Cardiac muscle cell (in vitro differentiated cells and primary cell): ENCODE measurements around the gene SHPK. TPM values are rescaled to one million over a fixed set of nuclear protein-coding genes. Genes with fewer than 3 reads are reported as not detected.

ENCODE experiments used
- DNase-seq, 2 donors: peaks; one replicate each; pipeline versions ENCODE4 v3.0.0 to v3.0.0-alpha.2; 2010 to 2017; ENCODE audit warnings: low read depth in 1 of 2, low spot score in 1 of 2
- H3K27ac ChIP-seq: fragments of 200-600 bp; sonication (generic); 2 replicates; pipeline ENCODE4 v1.5.1; 2016
- H3K27me3 ChIP-seq: fragments of 200-600 bp; sonication (generic); 2 replicates; pipeline ENCODE4 v1.6.0; 2016; ENCODE audit warnings: control low read depth
- H3K36me3 ChIP-seq: fragments of 200-600 bp; sonication (generic); 2 replicates; pipeline ENCODE4 v1.5.1; 2016; ENCODE audit warnings: control low read depth
- H3K4me1 ChIP-seq: fragments of 200-600 bp; sonication (generic); 2 replicates; pipeline ENCODE4 v1.8.1; 2017; ENCODE audit warnings: low read depth, mild to moderate bottlenecking, mixed run types
- H3K4me3 ChIP-seq: fragments of 200-600 bp; sonication (generic); 2 replicates; pipeline ENCODE4 v1.5.1; 2016; ENCODE audit warnings: mild to moderate bottlenecking
- H3K9me3 ChIP-seq: fragments of 200-600 bp; sonication (generic); 2 replicates; pipeline ENCODE4 v1.5.1; 2017; ENCODE audit warnings: low read depth, mild to moderate bottlenecking, control low read depth
- CTCF ChIP-seq: IDR thresholded peaks from 2 replicates; pipeline ENCODE4 v1.5.1; 2012; ENCODE audit warnings: low read depth, mild to moderate bottlenecking, low read length
- polyA plus RNA-seq: library from polyadenylated mRNA; unstranded; fragments of >200 nt; fragmentation: Nextera tagmentation; extraction: Ambion mirVana; gene quantifications from 2 replicates; pipeline ENCODE4 v1.2.1, GENCODE V29; 2016
- total RNA-seq: library from RNA; depleted of rRNA; stranded (reverse); fragments of >200 nt; gene quantifications from 2 replicates; pipeline ENCODE4 v1.2.3, GENCODE V29; 2016

The SHPK gene
- total and polyA plus RNA-seq, 2 experiments from 2014 or later, result 3.6 to 8.8 TPM

DNA sequence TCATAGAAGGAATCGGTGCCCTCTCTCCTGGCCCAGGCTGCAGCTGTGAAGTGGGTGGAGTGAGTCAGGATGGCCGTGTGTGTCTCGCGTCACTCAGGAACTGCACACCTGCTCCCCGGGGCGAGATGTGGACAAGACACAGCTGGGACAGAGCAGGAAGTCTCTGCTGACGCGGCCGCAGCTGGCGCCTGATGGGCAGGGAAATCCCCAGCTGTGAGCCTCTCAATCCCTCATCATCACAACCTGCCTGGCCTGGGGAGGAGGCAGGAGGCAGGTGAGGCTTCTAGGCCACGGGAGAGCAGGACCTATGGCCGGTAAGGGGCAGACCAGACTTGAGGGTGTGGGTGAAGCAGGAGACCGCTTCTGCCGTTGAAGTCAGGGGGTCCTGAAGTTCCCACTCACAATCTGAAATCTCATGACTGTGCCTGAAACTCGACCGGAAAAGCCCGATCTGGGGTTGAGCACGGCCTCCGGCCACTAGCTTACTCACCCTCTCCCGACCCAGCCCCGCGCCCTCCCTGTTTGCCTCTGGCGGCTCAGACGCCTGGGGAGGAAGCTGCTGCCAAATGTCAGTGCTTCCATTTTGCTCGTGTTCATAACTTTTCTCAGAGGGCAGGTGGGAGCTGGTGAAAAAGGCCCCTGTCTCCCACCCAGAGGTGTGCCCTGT is 77.3 kb downstream of the SHPK start:
- Histone ChIP-seq H3K27me3 (no peaks in the 10 kb centered on the region), H3K4me3 (no peak overlapping the region), H3K4me1 (peaks cover 6% of the 10 kb centered on the region), H3K36me3 (no peaks in the 10 kb centered on the region), H3K27ac (no peak overlapping the region), H3K9me3 (no peaks in the 10 kb centered on the region)
- TF ChIP-seq CTCF, result no peak
- DNase-seq, result peak in 1 of 2 donors; percentile 43

Other genes with a start within 250 kb of the SHPK start
- gene OR3A2, start 249.9 kb downstream of the SHPK start, total RNA-seq, result not detected in 2 replicates
- not detected in 2 replicates for gene OR3A2, start 249.9 kb downstream of the SHPK start, polyA plus RNA-seq
- gene OR1E1, start 237.8 kb downstream of the SHPK start, total RNA-seq, result not detected in 2 replicates
- gene OR1E1, start 237.8 kb downstream of the SHPK start, polyA plus RNA-seq, result not detected in 2 replicates
- gene OR3A3, start 224.9 kb downstream of the SHPK start, total RNA-seq, result not detected in 2 replicates
- not detected in 2 replicates for gene OR3A3, start 224.9 kb downstream of the SHPK start, polyA plus RNA-seq
- not detected in 2 replicates for gene OR1E2, start 202.4 kb downstream of the SHPK start, total RNA-seq
- gene OR1E2, start 202.4 kb downstream of the SHPK start, polyA plus RNA-seq, result 0.19 TPM in 1 of 2 replicates, not detected in the other
- not detected in 2 replicates for gene SPATA22, start 164.4 kb downstream of the SHPK start, total RNA-seq
- gene SPATA22, start 164.4 kb downstream of the SHPK start, polyA plus RNA-seq, result not detected in 2 replicates
- not detected in 2 replicates for gene ASPA, start 160.3 kb downstream of the SHPK start, total RNA-seq
- not detected in 2 replicates for gene ASPA, start 160.3 kb downstream of the SHPK start, polyA plus RNA-seq
- 1.8 and 2.0 TPM in 2 replicates for gene TRPV3, start 78.4 kb downstream of the SHPK start, total RNA-seq
- gene TRPV3, start 78.4 kb downstream of the SHPK start, polyA plus RNA-seq, result 1.1 and 1.2 TPM in 2 replicates
- gene TRPV1, start 26.8 kb downstream of the SHPK start, total RNA-seq, result 5.4 and 7.1 TPM in 2 replicates
- 4.0 and 5.0 TPM in 2 replicates for gene TRPV1, start 26.8 kb downstream of the SHPK start, polyA plus RNA-seq
- 17.0 and 21.1 TPM in 2 replicates for gene CTNS, start 510 bp upstream of the SHPK start, total RNA-seq
- 13.5 and 17.8 TPM in 2 replicates for gene CTNS, start 510 bp upstream of the SHPK start, polyA plus RNA-seq
- gene TAX1BP3, start 32.3 kb upstream of the SHPK start, total RNA-seq, result 141 and 232 TPM in 2 replicates
- gene TAX1BP3, start 32.3 kb upstream of the SHPK start, polyA plus RNA-seq, result 155 and 286 TPM in 2 replicates
- gene EMC6, start 32.6 kb upstream of the SHPK start, total RNA-seq, result 56.0 and 91.8 TPM in 2 replicates
- gene EMC6, start 32.6 kb upstream of the SHPK start, polyA plus RNA-seq, result 154 and 165 TPM in 2 replicates
- 0.09 and 0.46 TPM in 2 replicates for gene P2RX5, start 59.9 kb upstream of the SHPK start, total RNA-seq
- gene P2RX5, start 59.9 kb upstream of the SHPK start, polyA plus RNA-seq, result 0.46 TPM in 1 of 2 replicates, not detected in the other
- 2.4 and 10.8 TPM in 2 replicates for gene HASPIN, start 87.7 kb upstream of the SHPK start, total RNA-seq
- gene HASPIN, start 87.7 kb upstream of the SHPK start, polyA plus RNA-seq, result 0.87 and 3.3 TPM in 2 replicates
- 15.6 and 18.1 TPM in 2 replicates for gene ITGAE, start 164.9 kb upstream of the SHPK start, total RNA-seq
- 66.1 and 86.6 TPM in 2 replicates for gene ITGAE, start 164.9 kb upstream of the SHPK start, polyA plus RNA-seq
- gene NCBP3, start 210.0 kb upstream of the SHPK start, total RNA-seq, result 16.8 and 32.2 TPM in 2 replicates
- 27.0 and 59.0 TPM in 2 replicates for gene NCBP3, start 210.0 kb upstream of the SHPK start, polyA plus RNA-seq